GM18861 (cell line): Measurements from ENCODE around the gene APLP1.
"Not testable (repeated sequence)": the region's sequence is repeated elsewhere in the genome, so short reads cannot be mapped to it uniquely, and the experiment has no call there.

Source experiments
- ATAC-seq: cut with Tn5 transposase; IDR thresholded peaks from one replicate; pipeline ENCODE4 v1.9.1; 2021; ENCODE audit not compliant: unreplicated experiment

APLP1 gene

GRCh38 chr19:35868172-35868822, at the start of gene APLP1:
Gene APLP1 (plus strand): TSS chr19:35868574. CDS start chr19:35868637, 63 bp downstream.
- ATAC-seq = no peak

DNA sequence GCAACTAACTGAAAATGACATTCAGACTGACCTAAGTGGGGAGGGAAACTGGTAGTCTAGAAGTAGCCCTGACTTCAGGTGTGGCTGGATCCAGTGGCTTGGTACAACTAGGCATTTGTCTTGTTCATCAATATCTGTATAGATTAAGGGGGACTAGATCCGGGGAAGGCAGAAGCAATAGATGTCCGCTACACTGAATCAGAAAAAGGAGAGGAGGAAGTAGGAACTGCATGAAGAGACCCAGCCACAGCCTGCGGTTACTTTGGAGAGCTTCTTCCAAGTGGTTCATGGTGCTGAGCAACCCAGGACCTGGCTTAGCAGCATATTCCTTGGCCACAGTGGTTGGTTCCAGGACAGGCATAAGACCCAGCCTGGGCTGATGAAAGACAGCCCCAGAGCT, 45.8 kb upstream of the APLP1 start:
- no peak for ATAC-seq

DNA sequence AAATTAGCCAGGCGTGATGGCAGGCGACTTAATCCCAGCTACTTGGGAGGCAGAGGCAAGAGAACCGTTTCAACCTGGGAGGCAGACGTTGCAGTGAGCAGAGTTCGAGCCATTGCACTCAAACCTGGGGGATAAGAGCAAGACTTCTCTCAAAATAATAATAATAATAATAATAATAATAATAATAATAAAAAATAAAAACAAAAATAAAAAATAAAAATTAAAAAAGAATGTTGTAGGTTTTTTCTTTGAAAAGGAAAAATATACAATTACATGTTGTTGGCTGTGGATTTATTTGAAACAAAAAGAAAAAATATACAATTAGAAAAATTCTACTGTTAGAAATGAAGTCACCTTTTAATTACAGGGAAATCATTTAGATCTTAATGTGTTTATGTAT, 44.2 kb upstream of the APLP1 start:
- no peak for ATAC-seq

DNA sequence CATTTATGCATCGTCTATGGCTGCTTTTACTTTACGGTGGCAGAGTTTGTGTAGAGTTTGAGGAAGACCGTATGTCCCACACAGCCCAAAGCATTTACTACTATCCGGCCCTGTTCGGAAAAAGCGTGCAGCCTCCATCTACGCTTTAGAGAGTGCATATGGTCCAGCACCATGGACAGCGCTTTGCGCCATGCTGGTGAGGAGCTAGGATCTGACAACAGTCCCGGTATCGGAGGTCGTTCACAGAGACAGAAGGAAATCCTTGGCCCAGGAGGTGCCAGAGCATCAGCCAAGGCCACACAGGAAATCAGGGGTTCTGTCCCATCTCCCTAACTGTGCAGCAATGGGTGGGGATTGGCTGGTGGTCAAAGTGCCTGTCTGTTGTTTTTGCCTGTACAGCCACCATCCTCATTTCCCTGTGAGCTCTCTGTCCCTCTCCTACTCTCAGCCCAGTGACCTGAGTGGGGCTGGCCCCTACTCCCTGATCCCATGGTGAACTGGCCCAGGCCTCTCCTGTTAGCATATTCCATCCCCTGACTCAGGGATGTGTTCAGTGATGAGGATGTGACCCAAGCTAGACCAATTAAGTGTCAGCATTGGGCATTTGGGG, 39.6 kb upstream of the APLP1 start:
- no peak for ATAC-seq

- ATAC-seq = no peak
Measured at GRCh38 chr19:35830986-35831385, 37.4 kb upstream of the APLP1 start.

DNA sequence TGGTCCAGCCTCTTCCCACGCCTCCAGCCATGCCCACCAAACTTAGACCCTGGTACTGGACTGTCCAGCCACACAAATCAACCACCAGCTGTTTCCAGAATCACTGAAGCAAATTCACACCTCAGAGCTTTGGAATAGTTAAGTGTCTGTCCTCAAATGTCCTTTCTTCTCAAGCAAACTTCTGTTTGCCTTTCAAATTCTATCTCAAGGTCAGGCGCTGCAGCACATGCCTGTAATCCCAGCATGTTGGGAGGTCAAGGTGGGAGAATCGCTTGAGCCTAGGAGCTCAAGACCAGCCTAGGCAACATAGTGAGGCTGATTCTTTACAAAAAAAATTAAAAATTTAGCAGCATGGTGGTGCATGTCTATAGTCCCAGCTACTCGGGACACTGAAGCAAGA, 36.3 kb upstream of the APLP1 start:
- ATAC-seq = no peak

- ATAC-seq = no peak
Measured at GRCh38 chr19:35833972-35834371, 34.4 kb upstream of the APLP1 start.

DNA sequence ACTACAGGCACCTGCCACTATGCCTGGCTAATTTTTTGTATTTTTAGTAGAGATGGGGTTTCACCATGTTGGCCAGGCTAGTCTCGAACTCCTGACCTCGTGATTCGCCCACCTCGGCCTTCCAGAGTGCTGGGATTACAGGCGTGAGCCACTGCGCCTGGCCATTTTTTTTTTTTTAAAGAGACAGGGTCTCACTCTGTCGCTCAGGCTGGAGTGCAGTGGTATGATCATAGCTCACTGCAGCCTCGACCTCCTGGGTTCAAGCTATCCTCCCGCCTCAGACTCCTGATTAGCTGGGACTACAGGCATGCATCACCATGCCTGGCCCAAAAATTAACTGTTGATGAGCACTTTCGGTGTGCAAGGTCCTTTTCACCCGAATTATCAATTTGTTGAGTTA, 32.3 kb upstream of the APLP1 start:
- ATAC-seq = not testable (repeated sequence)

GRCh38 chr19:35841961-35842595, 26.3 kb upstream of the APLP1 start:
- ATAC-seq = no peak

- no peak for ATAC-seq
Measured at GRCh38 chr19:35842666-35843272, 25.6 kb upstream of the APLP1 start.

GRCh38 chr19:35843676-35844481, 24.5 kb upstream of the APLP1 start:
- ATAC-seq = no peak

- no peak for ATAC-seq
Measured at GRCh38 chr19:35844482-35845214, 23.7 kb upstream of the APLP1 start.

- ATAC-seq = no peak
Measured at GRCh38 chr19:35845215-35846037, 22.9 kb upstream of the APLP1 start.

- ATAC-seq = no peak
Measured at GRCh38 chr19:35846038-35846668, 22.2 kb upstream of the APLP1 start.

DNA sequence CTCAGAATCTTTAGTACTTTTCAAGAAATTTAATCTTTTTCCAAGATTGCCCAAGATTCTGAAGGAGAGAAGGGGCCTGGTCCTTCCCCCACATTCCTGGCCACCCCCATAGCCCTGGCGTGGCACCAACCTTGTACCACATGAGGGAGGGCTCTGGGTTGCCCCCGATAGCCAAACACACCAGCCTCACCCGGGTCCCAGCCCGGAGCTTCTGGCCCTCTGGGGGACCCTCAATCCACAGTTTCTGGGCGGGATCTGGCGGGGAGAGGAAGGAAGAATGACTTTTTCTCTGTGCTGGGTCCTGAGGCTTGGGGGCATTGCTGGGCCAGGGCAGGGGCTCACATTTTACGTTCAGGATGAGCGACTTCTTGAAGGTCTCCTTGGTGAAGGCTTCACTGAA, 20.5 kb upstream of the APLP1 start:
- ATAC-seq = no peak

- no peak for ATAC-seq
Measured at GRCh38 chr19:35848486-35848885, 19.9 kb upstream of the APLP1 start.

GRCh38 chr19:35848919-35849505, 19.4 kb upstream of the APLP1 start:
- no peak for ATAC-seq

GRCh38 chr19:35851213-35852028, 17.0 kb upstream of the APLP1 start:
- no peak for ATAC-seq
